Stomach (tissue), 4 donors: ENCODE measurements around the gene ZBP1.

Experiments
- CTCF ChIP-seq, 7 experiments: fragments of 450-650 bp in 4 of 7; fragments of 200-600 bp in 3 of 7; sonication (generic) in 3 of 7; IDR thresholded peaks; one replicate each; pipeline ENCODE4 v1.5.1; 2016 to 2019; ENCODE audit warnings: antibody characterized with exemption in 7 of 7, control low read depth in 2 of 7, mild to moderate bottlenecking in 1 of 7
- EP300 ChIP-seq: sonication (generic); formaldehyde crosslinking; IDR thresholded peaks from one replicate; pipeline ENCODE4 v1.6.1; 2017; ENCODE audit warnings: antibody characterized with exemption
- POLR2A ChIP-seq, 4 donors: fragments of 450-650 bp; IDR thresholded peaks; one replicate each; pipeline ENCODE4 v1.6.1; 2016; ENCODE audit warnings: antibody characterized with exemption in 4 of 4, control low read depth in 2 of 4, mild to moderate bottlenecking in 1 of 4, moderate library complexity in 1 of 4
- POLR2AphosphoS5 ChIP-seq, 3 donors: sonication (generic); formaldehyde crosslinking; IDR thresholded peaks; one replicate each; pipeline ENCODE4 v1.6.1; 2016; ENCODE audit warnings: antibody characterized with exemption in 3 of 3

GRCh38 chr20:57616143-57616951 lies 3.9 kb downstream of the ZBP1 start:
- TF ChIP-seq CTCF (IDR thresholded peaks at IDR 0.05) (no peak), POLR2AphosphoS5 (IDR thresholded peaks at IDR 0.05) (no peak), POLR2A (IDR thresholded peaks at IDR 0.05) (no peak), EP300 (no peak)
